Astrocyte (in vitro differentiated cells and primary cell): Measurements from ENCODE around the gene F10. TPM values are rescaled to one million over a fixed set of nuclear protein-coding genes. Genes with fewer than 3 reads are reported as not detected.

Source experiments
- DNase-seq: peaks from one replicate; pipeline ENCODE4 v3.0.0-alpha.2; 2010; ENCODE audit warnings: low read depth
- FAIRE-seq: peaks from 2 replicates; lab custom pipeline; 2011; peaks lifted over from hg19 to GRCh38; lab: Jason Lieb, UNC
- H2AFZ ChIP-seq: 2 replicates; pipeline ENCODE4 v1.6.0; 2012; ENCODE audit warnings: low read depth, low read length, inconsistent platforms
- H3K27ac ChIP-seq: 2 replicates; pipeline ENCODE4 v1.5.1; 2011; ENCODE audit warnings: low read depth, low read length, inconsistent platforms
- H3K27me3 ChIP-seq: 2 replicates; pipeline ENCODE4 v1.6.0; 2011; ENCODE audit warnings: low read length, inconsistent platforms; ENCODE audit not compliant: insufficient read depth
- H3K36me3 ChIP-seq: 2 replicates; pipeline ENCODE4 v1.5.1; 2011; ENCODE audit warnings: low read length, inconsistent platforms; ENCODE audit not compliant: insufficient read depth
- H3K4me1 ChIP-seq: 2 replicates; pipeline ENCODE4 v1.5.1; 2011; ENCODE audit warnings: low read length, inconsistent platforms; ENCODE audit not compliant: insufficient read depth
- H3K4me2 ChIP-seq: 2 replicates; pipeline ENCODE4 v1.6.0; 2012; ENCODE audit warnings: low read length, inconsistent platforms
- H3K4me3 ChIP-seq: 2 replicates; pipeline ENCODE4 v1.5.1; 2011; ENCODE audit warnings: low read depth, mild to moderate bottlenecking, low read length, inconsistent platforms; ENCODE audit not compliant: insufficient read depth
- H3K79me2 ChIP-seq: 2 replicates; pipeline ENCODE4 v1.6.0; 2012; ENCODE audit warnings: mild to moderate bottlenecking, low read length, inconsistent platforms; ENCODE audit not compliant: insufficient read depth
- H3K9ac ChIP-seq: 2 replicates; pipeline ENCODE4 v1.6.0; 2012; ENCODE audit warnings: mild to moderate bottlenecking, low read length, inconsistent platforms
- H3K9me3 ChIP-seq: 2 replicates; pipeline ENCODE4 v1.5.1; 2012; ENCODE audit warnings: low read depth, mild to moderate bottlenecking, low read length, inconsistent platforms; ENCODE audit not compliant: insufficient read depth
- H4K20me1 ChIP-seq: 2 replicates; pipeline ENCODE4 v1.6.0; 2012; ENCODE audit warnings: low read length, inconsistent platforms; ENCODE audit not compliant: insufficient read depth
- H3K27ac Mint-ChIP-seq: one replicate; pipeline ENCODE4 v1.8.0; 2021; ENCODE audit warnings: mild to moderate bottlenecking, mixed read lengths; ENCODE audit not compliant: unreplicated experiment
- H3K27me3 Mint-ChIP-seq: one replicate; pipeline ENCODE4 v1.8.0; 2021; ENCODE audit warnings: low read depth, mixed read lengths; ENCODE audit not compliant: unreplicated experiment
- H3K36me3 Mint-ChIP-seq: one replicate; pipeline ENCODE4 v1.8.0; 2021; ENCODE audit warnings: low read depth, mixed read lengths; ENCODE audit not compliant: unreplicated experiment
- H3K4me1 Mint-ChIP-seq: one replicate; pipeline ENCODE4 v1.8.0; 2021; ENCODE audit warnings: low read depth, mixed read lengths; ENCODE audit not compliant: unreplicated experiment
- H3K4me3 Mint-ChIP-seq: one replicate; pipeline ENCODE4 v1.8.0; 2021; ENCODE audit warnings: mild to moderate bottlenecking, moderate library complexity, mixed read lengths; ENCODE audit not compliant: unreplicated experiment
- H3K9me3 Mint-ChIP-seq: one replicate; pipeline ENCODE4 v1.8.0; 2021; ENCODE audit warnings: mild to moderate bottlenecking, mixed read lengths; ENCODE audit not compliant: unreplicated experiment
- CTCF ChIP-seq: IDR thresholded peaks from 2 replicates; pipeline ENCODE4 v1.5.1; 2011; ENCODE audit warnings: low read depth, mild to moderate bottlenecking, inconsistent platforms, low read length, moderate library complexity; ENCODE audit not compliant: insufficient read depth
- EZH2 ChIP-seq: IDR thresholded peaks from 2 replicates; pipeline ENCODE4 v1.6.1; 2012; ENCODE audit warnings: mild to moderate bottlenecking, low read length, inconsistent platforms; ENCODE audit not compliant: insufficient read depth
- total RNA-seq: library from RNA; stranded (reverse); gene quantifications from 2 replicates; pipeline ENCODE4 v1.2.1, GENCODE V29; 2021

The F10 gene
- total RNA-seq, 1 donor from 2014 or later: 0.45 TPM

DNA sequence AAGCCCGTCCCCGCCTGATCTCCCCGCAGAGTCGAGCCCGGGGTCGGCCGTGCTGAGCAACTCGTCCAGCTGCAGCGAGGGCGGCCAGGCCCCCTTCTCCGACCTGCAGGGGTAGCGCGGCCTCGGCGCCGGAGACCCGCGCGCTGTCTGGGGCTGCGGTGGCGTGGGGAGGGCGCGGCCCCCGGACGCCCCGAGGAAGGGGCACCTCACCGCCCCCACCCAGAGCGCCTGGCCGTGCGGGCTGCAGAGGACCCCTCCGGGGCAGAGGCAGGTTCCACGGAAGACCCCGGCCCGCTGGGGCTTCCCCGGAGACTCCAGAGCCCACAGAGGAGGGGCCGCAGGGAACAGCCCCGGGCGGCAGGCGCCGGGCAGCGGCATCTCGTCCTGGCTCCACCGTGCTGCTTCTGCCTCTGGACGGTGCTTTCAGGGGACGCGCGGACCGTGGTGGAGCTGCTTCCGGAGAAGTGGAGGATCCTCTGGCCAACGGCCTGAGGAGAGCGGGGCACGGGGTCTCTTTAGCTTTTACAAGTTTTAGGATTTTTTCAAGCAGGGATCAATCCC is 25.8 kb upstream of the F10 start:
- DNase-seq (no peak), FAIRE-seq (no peak)
- Mint-ChIP-seq H3K27me3 (peaks cover 33% of the 10 kb centered on the region), H3K4me1 (no peaks in the 10 kb centered on the region), H3K9me3 (no peaks in the 10 kb centered on the region), H3K27ac (no peak overlapping the region), H3K4me3 (no peak overlapping the region), H3K36me3 (no peaks in the 10 kb centered on the region)
- no peak overlapping the region for H3K4me2 ChIP-seq
- TF ChIP-seq EZH2 (no peak), CTCF (no peak)
- no peak overlapping the region for H3K9ac ChIP-seq
- no peaks in the 10 kb centered on the region for H3K9me3 ChIP-seq
- no peaks in the 10 kb centered on the region for H3K79me2 ChIP-seq
- no peaks in the 10 kb centered on the region for H4K20me1 ChIP-seq
- peaks cover 4% of the 10 kb centered on the region for H3K4me1 ChIP-seq
- H2AFZ ChIP-seq: no peak overlapping the region
- H3K27me3 ChIP-seq: peaks cover 17% of the 10 kb centered on the region
- H3K4me3 ChIP-seq: no peak overlapping the region
- H3K36me3 ChIP-seq: no peaks in the 10 kb centered on the region
- H3K27ac ChIP-seq: no peak overlapping the region

DNA sequence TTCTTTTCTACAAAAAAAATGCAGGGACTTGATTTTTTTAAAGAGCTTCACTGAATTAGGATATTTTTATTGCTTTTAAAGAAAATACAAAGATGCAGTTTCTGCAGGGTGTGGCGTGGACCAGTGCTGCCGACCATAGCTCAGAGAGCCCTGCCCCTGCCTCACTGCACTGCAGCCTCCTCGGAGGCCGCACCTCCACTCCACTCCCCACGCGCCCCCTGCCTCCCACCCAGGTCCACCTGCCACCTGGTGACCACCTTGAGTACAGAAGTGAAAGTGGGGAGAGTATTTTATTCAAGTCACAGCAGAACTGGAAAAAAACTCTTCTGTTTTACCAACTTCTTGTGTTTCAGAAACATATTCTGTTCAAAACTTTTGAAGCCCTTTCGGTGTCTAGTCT is 24.9 kb upstream of the F10 start:
- H3K27me3 Mint-ChIP-seq: peaks cover 34% of the 10 kb centered on the region
- FAIRE-seq (no peak), DNase-seq (no peak)
- no peaks in the 10 kb centered on the region for H3K9me3 Mint-ChIP-seq
- Histone ChIP-seq H3K27ac (no peak overlapping the region), H3K9me3 (no peaks in the 10 kb centered on the region), H3K9ac (no peak overlapping the region), H3K4me2 (peak overlapping the region; percentile 76), H4K20me1 (no peaks in the 10 kb centered on the region), H3K4me1 (peaks cover 4% of the 10 kb centered on the region), H3K79me2 (no peaks in the 10 kb centered on the region), H3K4me3 (no peak overlapping the region), H2AFZ (peak overlapping the region; percentile 69), H3K36me3 (no peaks in the 10 kb centered on the region), H3K27me3 (peaks cover 17% of the 10 kb centered on the region)
- H3K27ac Mint-ChIP-seq: no peak overlapping the region
- H3K4me3 Mint-ChIP-seq: no peak overlapping the region
- no peak for TF ChIP-seq CTCF
- no peak for TF ChIP-seq EZH2
- H3K36me3 Mint-ChIP-seq: no peaks in the 10 kb centered on the region
- no peaks in the 10 kb centered on the region for H3K4me1 Mint-ChIP-seq

DNA sequence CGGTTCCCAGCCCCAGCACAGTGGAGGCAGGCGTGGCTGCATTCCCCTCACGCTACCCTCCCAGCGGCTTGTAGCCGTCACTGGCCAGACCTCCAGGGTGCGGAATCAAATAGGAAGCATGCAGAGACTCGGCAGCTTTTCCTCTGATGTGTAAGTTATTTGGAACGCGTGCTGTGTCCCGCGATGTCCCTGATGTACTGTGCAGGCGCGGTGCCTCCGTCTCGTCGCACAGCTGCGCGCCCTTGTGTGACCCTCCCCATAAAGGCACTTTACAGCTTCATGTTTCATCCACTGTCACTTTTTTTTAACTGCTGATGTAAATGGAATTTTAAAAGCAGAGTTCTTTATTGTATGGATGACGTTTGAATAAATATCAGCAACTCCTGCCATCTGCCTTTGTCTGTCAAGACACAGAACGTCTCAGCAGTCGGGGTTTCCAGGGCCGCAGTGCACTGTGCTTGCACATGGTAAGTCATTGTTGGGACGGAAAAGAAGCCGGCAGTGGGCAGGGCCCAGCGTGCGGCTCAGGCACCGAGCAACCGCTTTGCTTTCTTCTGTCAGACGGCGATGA is 24.4 kb upstream of the F10 start:
- H3K4me2 ChIP-seq: peak overlapping the region; percentile 76
- no peak overlapping the region for H3K4me3 ChIP-seq
- no peak overlapping the region for H3K27ac Mint-ChIP-seq
- TF ChIP-seq EZH2: no peak
- DNase-seq (peak; percentile 17), FAIRE-seq (no peak)
- no peaks in the 10 kb centered on the region for H3K4me1 Mint-ChIP-seq
- H3K9ac ChIP-seq: peak overlapping the region; percentile 24
- H3K4me1 ChIP-seq: peaks cover 4% of the 10 kb centered on the region
- H3K27me3 ChIP-seq: peaks cover 17% of the 10 kb centered on the region
- H3K27ac ChIP-seq: no peak overlapping the region
- no peaks in the 10 kb centered on the region for H3K36me3 ChIP-seq
- H3K79me2 ChIP-seq: no peaks in the 10 kb centered on the region
- peak overlapping the region; percentile 69 for H2AFZ ChIP-seq
- H3K36me3 Mint-ChIP-seq: no peaks in the 10 kb centered on the region
- H4K20me1 ChIP-seq: no peaks in the 10 kb centered on the region
- peaks cover 37% of the 10 kb centered on the region for H3K27me3 Mint-ChIP-seq
- H3K9me3 Mint-ChIP-seq: no peaks in the 10 kb centered on the region
- H3K4me3 Mint-ChIP-seq: no peak overlapping the region
- no peaks in the 10 kb centered on the region for H3K9me3 ChIP-seq
